COLO668 (cell line): ENCODE data around the gene ADAM15.

Experiments used
- DNase-seq: peaks from one replicate; lab custom pipeline; 2025; ENCODE audit not compliant: unreplicated experiment; lab: John Stamatoyannopoulos, UW

ADAM15 gene

GRCh38 chr1:155110381-155110780 is 59.3 kb downstream of the ADAM15 start:
- DNase-seq, result no peak

DNA sequence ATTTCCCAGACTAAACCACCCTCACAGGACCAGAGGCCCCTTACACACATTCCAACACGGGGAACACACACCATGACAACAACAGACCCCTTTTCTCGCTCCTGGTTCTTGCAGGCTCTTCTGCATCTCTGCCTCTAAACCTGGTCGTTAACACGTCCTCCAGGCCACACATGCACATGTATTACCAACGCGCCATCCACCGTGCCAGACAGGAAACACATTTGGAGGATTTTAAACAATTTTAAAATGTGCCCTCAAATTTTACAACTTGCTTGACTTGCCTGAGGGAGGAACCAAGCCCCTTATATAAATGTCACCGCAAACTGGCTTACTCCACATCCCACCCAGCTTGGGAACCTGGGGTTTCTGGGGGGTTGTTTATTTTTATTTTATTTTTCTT is 59.7 kb downstream of the ADAM15 start:
- no peak for DNase-seq
